ENCODE results near the gene KCNIP3.
"Not testable (repeated sequence)": the region's sequence is repeated elsewhere in the genome, so short reads cannot be mapped to it uniquely, and the experiment has no call there.

Gene KCNIP3

DNA sequence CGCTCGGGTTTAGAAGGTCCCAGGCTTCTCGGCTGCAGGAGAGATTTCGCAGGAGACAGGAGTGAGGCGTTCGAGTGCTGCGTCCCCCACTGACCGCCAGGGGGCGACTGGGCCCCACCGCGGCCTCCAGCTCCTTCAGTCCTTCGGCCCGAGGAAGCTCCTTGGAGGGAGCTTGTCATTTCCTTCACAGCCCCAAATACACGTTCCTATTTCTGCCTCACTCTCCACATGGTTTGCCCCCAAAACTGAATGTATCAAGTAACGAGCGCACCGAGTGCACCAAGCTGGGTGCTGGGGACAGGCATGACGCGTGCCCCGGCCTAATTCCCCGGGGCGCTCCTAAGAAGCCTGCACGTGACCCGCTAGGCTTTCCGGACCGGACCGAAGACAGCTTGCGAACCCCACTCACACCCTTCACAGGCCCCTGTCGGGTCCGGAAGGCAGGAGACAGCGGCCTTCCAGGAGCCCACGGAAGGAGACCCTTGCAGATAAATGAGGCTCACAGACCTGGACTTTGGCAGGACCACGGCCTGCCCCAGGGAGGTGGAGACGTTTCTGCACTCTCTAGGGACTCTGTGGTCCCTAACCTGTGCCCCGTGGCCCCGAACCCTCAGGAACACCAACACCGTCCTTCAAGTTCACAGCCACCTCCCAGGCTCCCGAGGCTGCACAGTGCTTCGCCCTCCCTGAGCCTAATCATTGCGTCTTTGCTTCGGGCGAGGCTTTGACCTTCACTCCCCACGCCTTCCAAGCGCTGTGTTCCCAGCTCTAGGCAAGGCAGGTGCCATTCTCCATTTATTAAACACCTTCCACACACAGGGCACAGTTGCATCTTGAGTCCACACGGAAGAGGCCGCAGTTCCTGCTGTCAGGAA, 92.3 kb downstream of the KCNIP3 start:
- no peak for DNase-seq

DNA sequence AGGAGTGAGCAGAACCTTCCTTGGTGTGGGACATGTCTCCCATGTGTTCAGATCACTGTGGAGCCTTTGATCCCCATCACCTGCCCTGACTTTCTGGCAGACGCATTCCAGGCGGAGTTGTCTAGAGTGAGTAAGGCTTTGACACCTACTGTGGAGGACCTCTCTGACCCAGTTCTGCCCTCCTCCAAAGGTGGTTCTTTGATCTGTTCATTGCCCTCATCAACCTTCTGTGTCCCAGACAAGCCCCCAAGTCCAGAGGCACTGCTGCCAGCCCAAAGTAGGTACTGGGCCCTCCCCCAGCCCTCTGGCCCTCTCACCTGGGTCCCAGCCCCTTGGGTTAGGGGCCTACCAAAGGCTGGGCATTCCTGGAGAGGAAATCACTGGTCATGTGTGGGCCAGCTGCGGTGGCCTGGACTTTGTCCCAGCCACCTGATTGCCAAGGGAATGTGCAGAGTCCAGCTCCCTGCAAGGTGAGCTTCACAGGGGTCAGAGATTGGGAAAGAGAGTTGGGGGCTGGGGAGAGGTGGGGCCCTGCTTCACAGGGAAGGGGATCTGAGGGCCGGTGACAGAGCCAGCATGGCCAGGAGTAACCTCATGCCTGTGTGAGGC, 93.2 kb downstream of the KCNIP3 start:
- no peak for DNase-seq

DNA sequence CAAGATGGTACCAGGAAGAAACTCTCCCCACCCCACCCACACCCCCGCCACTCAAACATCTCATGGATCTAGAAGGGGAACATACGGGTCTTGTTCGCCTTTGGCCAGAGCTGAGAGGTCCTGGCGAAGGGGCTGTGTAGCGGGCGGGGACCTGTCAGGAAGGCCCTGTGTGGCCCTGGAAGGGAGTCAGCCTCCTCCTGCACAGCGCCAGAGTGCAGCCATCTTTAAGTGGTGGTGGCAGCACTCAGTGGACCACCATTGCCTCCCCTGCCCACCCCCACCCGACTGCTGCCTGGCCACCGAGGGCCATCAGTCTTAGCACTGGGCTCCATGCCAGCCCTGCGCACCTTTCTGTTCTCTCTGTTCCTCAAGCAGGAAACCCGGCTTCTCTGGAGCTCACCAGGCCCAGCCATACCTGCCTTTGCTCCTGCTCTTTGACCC, 93.8 kb downstream of the KCNIP3 start:
- DNase-seq: no peak

DNA sequence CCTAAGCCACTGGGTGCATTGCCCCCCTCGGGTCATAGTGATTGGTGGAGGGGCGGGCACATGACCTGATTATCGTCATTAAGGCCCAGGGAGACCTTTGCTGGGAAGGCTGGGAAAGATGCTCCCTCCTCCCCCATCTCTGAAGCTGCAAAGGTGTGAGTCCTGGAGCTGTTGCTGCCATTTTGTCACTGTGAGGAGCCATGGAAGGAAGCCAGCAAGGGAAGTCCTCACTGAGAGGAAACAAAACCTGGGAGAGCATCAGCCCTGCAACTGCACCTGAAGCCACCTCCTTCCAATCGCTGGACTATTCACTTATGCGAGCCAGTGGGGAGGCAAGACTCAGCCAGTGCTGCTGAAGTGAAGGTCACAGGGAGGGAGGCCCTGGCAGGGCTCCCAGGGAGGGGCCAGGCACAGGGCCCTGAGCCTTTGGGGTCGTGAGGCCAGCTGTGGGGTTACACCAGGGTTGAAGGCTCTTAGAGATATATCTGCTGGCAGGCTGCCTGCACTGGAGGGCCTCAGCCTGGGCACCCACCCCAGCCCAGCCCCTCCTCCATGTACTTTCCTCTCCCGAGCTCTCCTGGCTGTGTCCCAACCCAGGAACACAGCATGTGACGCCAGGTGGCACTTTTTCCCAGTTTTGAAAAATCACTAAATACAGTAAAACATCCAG, 94.6 kb downstream of the KCNIP3 start:
- no peak for DNase-seq

DNA sequence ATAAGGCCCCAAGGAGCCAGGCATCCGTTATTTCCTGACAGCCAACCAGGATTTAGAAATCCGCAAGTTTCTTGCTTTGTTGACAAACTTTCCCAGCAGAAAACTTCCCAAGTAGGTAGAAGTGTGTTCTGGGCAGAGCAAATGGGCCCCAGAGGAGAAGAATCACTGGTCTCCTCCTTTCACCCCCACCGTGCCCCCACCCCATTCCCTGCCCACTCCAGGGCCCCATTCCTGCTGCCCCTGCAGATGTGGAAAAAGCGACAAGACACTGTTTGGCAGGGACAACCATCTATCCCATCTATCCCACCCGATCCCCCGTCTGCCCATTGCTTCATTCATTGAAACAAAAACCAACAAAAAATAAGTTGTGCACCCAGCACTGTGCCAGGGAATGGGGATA, 95.2 kb downstream of the KCNIP3 start:
- no peak for DNase-seq

DNA sequence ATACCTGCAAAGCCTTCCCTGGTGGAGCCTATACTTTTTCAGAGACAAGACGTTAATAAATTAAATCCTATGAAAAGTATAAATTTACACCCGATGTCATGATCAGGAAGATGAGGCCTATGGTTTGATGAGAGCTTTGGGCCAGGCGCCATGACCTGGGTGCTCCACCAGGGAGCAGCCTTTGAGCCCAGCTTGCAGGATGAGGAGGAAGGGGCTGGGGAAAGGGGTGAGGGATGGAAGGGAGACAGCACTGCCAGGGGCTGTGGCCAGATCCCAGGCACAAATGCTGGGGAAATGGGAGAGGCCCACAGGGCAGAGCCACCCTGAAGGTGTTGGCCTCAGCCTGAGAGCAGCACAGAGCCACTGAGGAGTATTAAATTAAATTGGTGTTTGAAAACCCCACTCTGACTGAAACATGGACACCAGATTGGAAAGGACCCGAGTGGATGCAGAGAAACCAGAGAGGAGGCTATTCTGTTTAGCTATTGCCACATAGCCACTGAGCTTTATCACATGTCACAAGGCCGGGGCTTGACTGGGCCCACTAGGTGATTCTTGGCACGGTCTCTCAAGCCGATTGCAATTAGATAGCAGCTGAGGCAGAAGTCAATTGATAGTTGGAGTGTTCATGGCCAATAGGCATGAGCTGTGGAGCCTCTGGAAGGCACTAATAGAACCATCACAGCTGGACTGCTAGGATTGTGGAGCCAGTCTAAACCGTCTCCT, 95.7 kb downstream of the KCNIP3 start:
- no peak for DNase-seq

DNA sequence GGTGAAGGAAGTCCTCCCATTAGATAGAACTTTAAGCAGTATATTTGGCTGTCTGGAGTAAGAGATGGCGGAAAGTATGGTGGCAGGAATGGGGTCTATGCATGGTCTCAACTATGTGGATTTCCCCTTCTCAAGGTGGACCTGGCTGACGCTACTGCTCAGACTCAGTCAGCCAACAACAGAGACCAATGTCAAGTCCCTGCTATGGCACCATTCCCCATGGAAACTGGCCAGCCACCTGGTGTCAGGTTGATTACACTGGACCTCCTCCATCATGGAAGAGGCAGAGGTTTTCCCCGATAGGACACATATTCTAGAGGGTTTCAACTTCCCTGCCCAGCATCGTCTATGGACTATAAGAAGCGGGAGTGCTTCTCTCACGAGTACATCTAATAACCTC, 96.8 kb downstream of the KCNIP3 start:
- DNase-seq: no peak

DNA sequence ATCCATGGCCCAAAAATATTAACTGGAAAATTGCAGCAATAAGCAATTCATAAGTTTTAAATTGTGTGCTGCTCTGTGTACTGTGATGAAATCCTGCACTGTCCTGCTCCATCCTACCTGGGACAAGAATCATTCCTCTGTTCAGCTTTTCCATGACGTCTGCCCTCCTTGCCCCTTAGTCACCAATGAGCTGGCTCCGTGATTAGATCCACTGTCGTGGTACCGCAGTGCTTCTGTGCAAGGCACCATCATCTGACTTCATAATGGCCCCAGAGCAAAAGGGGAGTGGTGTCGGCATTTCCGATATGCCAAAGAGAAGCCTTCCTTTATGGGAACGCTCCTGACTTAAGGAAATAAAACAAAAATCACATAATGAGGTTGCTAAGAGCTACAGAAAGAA, 101.9 kb downstream of the KCNIP3 start:
- DNase-seq: no peak

DNA sequence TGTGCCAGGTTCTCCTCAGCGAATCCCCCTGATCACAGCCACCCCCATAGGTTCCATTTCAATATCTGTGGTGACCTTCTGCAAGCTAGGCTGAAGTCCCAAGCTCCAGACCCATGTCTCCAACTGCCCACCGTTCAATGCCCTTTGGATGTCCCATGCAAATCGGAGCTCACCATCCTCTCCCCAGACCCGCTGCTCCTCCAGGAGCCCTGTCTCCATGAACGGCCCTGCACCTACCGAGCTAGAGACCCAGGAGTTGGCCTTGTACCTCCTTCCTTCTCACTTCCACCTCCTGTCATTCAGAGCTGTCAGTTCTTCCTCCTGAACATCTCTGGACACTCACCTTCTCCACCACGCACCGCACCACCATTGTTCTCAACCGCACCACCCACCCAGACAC, 104.3 kb downstream of the KCNIP3 start:
- no peak for DNase-seq

DNA sequence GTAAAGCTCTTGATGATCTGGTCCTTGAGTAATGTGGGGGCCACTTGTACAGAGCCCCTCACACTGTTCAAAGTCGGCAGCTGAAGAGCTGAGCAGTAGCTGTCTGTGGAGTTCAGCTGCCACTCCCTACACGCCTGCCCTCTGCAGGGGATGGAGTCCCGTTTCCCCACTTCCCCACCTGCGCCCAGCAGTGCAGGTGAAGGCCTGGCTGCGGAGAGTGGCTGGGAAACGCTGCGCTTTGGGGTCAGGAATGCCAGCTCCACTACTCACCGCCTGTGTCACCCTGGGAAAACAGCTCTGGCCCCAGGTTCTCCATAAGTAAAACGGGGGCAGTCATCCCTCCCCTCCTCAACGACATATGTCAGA, 104.8 kb downstream of the KCNIP3 start:
- not testable (repeated sequence) for DNase-seq

DNA sequence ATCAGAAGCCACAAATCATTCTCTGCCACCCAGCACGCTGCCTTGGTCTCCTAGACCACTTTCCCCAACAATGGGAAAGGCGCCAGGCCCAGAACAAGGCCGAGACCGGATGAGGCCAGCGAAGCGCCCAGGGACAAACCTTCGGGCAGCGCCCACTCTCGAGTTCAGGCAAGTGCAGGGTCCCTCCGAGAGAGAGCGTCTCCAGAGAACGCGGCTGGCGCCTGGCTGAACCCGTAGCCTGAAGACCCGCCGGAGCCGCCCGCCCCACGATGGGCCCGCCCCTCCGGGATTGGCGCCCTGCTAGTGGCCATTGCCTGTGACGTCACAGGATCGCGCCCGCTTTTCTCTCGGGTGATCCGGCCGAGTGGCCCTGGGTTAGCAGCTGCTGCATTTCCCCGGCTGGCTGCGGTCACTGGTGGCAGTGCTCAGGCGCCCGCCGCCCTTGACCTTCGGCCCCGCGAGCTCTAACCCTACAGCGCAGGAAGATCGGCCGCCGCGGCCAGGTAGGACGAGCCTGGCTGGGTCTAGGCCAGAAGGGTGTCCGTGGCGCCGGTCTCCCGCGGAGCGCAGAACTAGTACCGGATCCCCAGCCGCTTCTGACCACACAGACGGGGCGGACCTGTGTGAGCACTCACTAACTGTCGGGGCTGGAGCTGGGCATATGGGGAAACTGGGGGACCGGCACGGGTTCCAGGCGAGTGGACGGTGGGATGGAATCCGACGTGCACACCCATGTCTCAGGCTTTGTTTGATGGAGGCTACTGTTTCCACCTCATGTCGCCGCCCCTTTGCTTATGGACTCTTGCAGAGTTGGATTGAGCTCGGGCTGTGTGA, 105.4 kb downstream of the KCNIP3 start, which contains the start of gene FAHD2A:
Gene FAHD2A (plus strand): TSS at position 339 of the 834 bp plus-strand sequence. CDS start 2,851 bp downstream, outside the sequence.
- DNase-seq: peak; percentile 94

DNA sequence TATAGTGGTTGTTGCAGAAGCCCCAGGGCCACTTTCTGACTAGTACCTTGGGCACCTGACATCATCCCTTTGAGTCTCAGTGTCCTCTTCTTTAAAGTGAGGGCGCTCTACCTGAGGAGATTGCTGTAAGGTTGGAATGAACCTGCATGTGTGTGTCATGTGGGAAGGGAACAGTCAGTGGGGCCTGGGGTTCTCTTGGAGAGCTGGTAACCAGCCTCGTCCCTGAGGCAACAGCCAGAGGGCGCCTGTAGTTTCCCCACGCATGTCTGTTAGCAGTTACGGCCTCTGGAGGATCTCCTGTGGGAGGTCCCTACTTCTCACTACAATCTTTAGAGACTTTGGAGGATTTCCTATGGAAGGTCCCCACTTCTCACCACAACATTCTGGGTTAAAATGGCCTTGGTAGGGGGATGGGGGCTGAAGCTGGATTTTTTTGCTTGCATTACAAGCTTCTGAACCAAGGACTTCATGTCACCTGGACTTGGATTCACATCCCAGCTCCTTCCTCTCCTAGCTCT, 106.1 kb downstream of the KCNIP3 start:
- peak; percentile 4 for DNase-seq

DNA sequence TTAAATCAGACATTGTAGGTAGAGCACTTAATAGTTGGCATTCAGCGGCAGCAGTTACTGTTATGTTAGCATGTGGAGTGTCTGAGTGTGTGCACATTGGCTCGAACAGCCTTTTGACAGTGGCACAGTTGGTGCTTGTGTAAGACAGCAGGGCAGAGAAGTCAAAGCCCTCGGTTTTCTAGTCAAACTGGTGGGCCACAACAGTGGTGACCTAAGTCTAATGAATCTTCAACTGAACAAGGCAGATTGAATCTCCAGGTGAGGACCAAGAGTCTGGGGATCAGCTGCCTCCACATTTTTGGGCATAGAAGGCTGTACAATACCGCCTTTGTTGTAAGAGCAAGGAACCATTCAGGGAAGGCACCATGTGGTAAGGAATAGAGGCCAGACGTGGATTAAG, 106.7 kb downstream of the KCNIP3 start:
- DNase-seq: not testable (repeated sequence)

DNA sequence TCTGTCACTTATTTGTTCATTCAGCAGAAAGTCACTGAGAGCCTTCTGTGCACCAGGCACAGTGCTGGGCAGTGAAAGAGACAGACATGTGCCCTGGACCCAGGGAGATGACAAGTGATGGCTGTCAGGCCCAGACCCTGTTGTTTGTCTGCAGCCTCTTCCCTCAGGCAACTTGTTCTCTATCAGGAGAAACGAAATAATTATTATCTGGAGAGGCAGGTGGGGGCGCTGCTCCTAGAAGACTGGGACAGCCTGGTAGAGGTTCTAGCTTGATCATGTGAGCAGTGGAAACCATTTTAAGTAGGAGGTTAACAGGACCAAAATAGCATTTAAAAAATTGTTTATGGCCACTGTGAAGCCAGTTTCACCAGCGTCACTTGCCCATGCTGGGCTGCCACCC, 107.5 kb downstream of the KCNIP3 start:
- DNase-seq: not testable (repeated sequence)

DNA sequence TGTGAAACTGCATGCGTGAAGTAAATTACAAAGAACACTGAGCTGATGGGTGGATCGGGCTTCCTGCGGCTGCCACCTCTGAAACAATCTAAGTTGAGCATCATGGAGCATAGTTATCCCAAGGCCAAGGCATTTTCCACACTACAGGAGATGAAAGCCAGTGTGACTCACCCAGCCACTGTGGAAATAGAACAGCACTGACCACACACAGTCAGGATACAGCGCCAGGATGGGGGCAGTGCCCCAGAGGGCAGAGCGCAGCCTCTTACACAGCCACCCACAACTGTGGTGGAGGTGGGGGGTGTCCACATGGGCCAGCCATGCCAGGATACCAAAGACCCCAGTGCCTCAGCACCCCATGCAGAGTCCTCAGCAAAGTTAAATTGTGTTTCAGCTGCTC, 114.1 kb downstream of the KCNIP3 start:
- not testable (repeated sequence) for DNase-seq

DNA sequence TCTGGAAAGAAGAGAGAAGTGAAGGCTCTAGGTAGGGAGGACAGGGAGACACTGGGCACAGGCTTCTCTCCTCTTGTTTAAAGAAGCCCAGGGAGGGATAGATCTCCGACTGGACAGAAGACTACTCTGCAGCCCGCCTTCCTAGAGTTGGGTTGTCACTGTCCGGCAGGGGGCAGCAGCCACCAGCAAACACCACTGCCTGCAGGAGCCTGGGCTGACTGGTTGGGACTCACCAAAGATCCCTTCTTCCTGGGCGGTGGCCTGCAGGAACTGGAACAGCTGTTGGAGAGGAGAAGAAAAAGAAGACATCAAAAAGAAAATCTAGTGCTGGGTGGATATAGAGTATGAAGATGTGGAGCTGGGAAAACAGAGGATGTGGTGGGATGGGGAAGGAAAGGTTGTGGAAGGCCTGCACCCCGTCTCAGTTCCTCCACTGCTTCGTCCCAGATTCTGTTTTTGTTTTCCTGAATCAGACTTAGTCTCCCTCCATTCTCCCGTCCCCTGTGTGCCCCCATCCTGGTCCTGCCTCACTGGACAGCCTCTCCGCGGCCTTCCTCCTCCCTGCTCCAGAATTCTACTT, 117.0 kb downstream of the KCNIP3 start:
- peak; percentile 64 for DNase-seq

DNA sequence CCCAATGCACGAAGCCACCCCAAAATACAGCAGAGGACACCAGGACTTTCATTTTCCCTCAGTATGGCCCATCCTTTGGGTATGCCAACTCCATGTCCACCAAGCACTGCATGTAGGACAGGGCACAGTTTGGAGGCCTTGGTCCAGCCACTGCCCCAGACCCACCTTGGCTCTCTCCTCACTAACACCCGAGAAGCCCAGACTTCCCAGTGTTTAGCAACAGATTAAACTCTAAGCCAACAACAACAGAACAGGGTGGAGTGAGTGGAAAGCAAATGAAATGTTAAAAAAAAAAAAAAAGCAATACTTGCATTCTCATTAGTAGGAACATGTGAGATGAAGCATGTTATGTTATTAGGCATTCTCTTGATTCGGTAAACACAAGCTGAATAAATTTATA, 118.0 kb downstream of the KCNIP3 start:
- DNase-seq: not testable (repeated sequence)

DNA sequence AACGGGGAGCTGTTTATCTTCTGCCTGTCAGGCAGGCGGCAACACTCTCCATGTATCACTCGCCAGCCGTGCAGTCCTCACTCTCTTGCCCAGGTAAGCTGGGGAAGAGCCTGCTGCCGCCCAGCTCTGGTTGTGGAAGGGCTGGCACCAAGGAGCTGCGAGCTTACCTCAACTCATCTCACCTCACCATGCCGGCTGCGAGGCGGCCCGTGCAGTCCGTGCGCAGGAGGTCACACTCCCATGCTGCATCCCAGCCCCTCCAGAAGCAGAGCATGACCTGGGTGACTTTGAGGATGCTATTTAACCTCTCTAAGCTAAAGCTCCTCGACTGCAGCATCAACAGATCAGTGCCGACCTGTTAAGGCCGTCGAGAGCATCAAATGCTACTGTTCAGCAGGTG, 118.4 kb downstream of the KCNIP3 start:
- DNase-seq: not testable (repeated sequence)

DNA sequence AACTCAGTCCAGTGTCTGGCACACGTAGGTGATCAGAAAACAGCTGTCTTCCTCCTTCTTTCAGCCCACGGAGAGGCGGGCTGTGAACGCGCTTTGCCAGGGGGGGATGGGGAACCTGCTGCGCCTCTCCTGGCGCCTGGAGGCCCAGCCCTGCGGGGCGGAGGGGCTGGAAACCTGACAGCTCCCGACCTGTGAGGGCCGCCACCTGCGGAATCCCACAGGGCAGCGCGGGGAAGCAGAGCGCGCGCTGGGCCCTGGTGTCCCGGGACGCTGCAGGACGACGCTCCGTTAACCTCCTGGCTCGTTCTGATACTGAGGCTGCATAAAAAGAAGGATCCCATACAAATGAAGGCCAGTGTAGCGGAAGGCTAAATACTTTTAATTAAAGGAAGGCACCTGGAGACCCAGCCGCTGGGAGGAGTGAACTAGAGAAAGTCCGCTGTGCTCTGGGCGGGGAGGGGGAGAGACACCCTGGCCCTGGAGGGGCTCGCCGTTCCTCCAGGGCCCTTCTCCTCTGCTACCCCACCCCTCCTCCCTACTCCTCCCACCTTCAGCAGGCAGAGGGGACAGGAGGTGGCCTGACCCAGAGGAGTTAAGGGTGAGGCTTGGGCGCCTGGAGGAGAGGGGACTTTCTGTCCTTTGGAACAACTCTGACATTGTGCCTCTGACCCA, 130.2 kb downstream of the KCNIP3 start:
- DNase-seq: not testable (repeated sequence)

DNA sequence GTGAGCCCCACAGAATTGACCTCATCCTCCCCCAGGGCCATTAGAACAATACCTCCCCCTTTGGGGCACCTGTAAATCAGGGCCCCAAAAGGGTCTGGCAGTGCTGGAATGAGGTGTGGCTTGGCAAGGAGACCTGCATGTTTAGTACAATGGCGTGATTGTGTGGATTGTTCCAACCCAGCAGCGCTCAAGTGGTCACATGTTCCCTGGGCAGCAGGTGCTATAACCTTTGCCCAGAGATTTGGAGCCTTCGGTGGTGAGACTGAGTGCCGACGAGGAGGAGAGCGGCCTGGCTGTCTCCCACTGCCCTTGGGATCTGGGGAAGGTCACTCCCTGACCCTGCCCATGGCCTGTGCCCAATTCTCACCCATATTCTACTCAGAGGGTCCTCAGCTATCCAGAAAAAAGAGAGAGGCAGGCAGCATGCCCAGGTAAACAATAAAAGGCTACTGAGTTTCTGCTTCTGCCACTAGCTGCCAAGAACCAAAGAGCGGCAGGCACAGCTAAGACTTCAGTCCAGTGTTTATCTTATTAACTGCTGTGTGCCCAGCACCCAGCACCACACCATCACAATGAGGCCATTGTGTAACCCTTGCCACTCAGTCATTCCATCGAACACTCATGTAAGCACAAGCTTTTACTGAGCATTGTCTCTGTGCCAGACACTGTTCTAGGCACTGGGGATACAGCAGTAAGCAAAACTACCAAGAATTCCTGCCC, 132.8 kb downstream of the KCNIP3 start:
- not testable (repeated sequence) for DNase-seq
